ENCODE measurements around the gene POLR1G. TPM values are rescaled to one million over a fixed set of nuclear protein-coding genes. Genes with fewer than 3 reads are reported as not detected.
A peak's percentile ranks its signal among the peaks of the same experiment; 100 is the strongest.
"Not testable (repeated sequence)": the region's sequence is repeated elsewhere in the genome, so short reads cannot be mapped to it uniquely, and the experiment has no call there.

POLR1G gene
- total and polyA plus RNA-seq, 2 experiments from 2014 or later = 2.5 to 3.3 TPM

- Histone ChIP-seq H3K4me1 (ENCODE audit: insufficient read depth) (peaks cover 6% of the 10 kb centered on the region), H3K27ac (no peak overlapping the region), H3K9me2 (replicated peaks; ENCODE audit: insufficient read depth) (no peaks in the 10 kb centered on the region), H3K9me3 (ENCODE audit: low read depth) (no peaks in the 10 kb centered on the region), H2AFZ (no peak overlapping the region), H3K36me3 (replicated peaks; ENCODE audit: insufficient read depth, low read depth) (no peaks in the 10 kb centered on the region), H3K79me2 (peaks cover 23% of the 10 kb centered on the region), H3K4me2 (peak overlapping the region; percentile 95), H3K4me3 (peak overlapping the region; percentile 68), H4K20me1 (ENCODE audit: insufficient read depth, poor library complexity, severe bottlenecking) (no peaks in the 10 kb centered on the region), H3K27me3 (peaks cover 23% of the 10 kb centered on the region)
- WGBS (ENCODE audit: low lambda C conversion rate, missing lambda C conversion rate) = under 1% methylated on average over 10 of the region's 10 CpGs
- no peak for DNase-seq (ENCODE audit: low spot score)
- no peak for TF ChIP-seq EZH2phosphoT487 (IDR thresholded peaks at IDR 0.05; ENCODE audit: low read depth, severe bottlenecking, unreplicated experiment)
- no peak for TF ChIP-seq EZH2 (IDR thresholded peaks at IDR 0.05; ENCODE audit: borderline replicate concordance)
- no peak for TF ChIP-seq CTCF (IDR thresholded peaks at IDR 0.05; ENCODE audit: poor library complexity)
Measured at GRCh38 chr19:45407091-45407375, 589 bp downstream of the POLR1G start.

- H3K36me3 ChIP-seq (replicated peaks; ENCODE audit: insufficient read depth, low read depth); H2AFZ ChIP-seq; DNase-seq (ENCODE audit: low spot score); H3K9me3 ChIP-seq (ENCODE audit: low read depth); H3K9me2 ChIP-seq (replicated peaks; ENCODE audit: insufficient read depth); H3K27ac ChIP-seq; H4K20me1 ChIP-seq (ENCODE audit: insufficient read depth, poor library complexity, severe bottlenecking); H3K4me3 ChIP-seq; H3K4me1 ChIP-seq (ENCODE audit: insufficient read depth): not testable (repeated sequence)
- peak overlapping the region; percentile 95 for H3K4me2 ChIP-seq
- peaks cover 22% of the 10 kb centered on the region for H3K27me3 ChIP-seq
- 87% methylated on average over 5 of the region's 5 CpGs for WGBS (ENCODE audit: low lambda C conversion rate, missing lambda C conversion rate)
- H3K79me2 ChIP-seq = peaks cover 23% of the 10 kb centered on the region
Measured at GRCh38 chr19:45407585-45407984, 1.1 kb downstream of the POLR1G start.

DNA sequence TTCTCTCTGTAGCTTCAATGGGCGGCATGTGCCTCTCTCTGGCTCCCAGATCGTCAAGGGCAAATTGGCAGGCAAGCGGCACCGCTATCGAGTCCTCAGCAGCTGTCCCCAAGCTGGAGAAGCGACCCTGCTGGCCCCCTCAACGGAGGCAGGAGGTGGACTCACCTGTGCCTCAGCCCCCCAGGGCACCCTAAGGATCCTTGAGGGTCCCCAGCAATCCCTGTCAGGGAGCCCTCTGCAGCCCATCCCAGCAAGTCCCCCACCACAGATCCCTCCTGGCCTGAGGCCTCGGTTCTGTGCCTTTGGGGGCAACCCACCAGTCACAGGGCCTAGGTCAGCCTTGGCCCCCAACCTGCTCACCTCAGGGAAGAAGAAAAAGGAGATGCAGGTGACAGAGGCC lies 1.7 kb downstream of the POLR1G start:
- DNase-seq (ENCODE audit: low spot score) = peak; percentile 3
- Histone ChIP-seq H3K79me2 (peaks cover 17% of the 10 kb centered on the region), H3K4me2 (no peak overlapping the region), H3K4me1 (ENCODE audit: insufficient read depth) (no peaks in the 10 kb centered on the region), H2AFZ (no peak overlapping the region), H3K9me3 (ENCODE audit: low read depth) (no peaks in the 10 kb centered on the region), H3K27ac (no peak overlapping the region), H4K20me1 (ENCODE audit: insufficient read depth, poor library complexity, severe bottlenecking) (no peaks in the 10 kb centered on the region), H3K27me3 (peaks cover 17% of the 10 kb centered on the region), H3K9me2 (replicated peaks; ENCODE audit: insufficient read depth) (no peaks in the 10 kb centered on the region), H3K4me3 (no peak overlapping the region), H3K36me3 (replicated peaks; ENCODE audit: insufficient read depth, low read depth) (no peaks in the 10 kb centered on the region)
- 94% methylated on average over 8 of the region's 8 CpGs for whole genome bisulfite sequencing (ENCODE audit: low lambda C conversion rate, missing lambda C conversion rate)
- TF ChIP-seq CTCF (IDR thresholded peaks at IDR 0.05; ENCODE audit: poor library complexity) (no peak), EZH2 (IDR thresholded peaks at IDR 0.05; ENCODE audit: borderline replicate concordance) (no peak), EZH2phosphoT487 (IDR thresholded peaks at IDR 0.05; ENCODE audit: low read depth, severe bottlenecking, unreplicated experiment) (no peak)

DNA sequence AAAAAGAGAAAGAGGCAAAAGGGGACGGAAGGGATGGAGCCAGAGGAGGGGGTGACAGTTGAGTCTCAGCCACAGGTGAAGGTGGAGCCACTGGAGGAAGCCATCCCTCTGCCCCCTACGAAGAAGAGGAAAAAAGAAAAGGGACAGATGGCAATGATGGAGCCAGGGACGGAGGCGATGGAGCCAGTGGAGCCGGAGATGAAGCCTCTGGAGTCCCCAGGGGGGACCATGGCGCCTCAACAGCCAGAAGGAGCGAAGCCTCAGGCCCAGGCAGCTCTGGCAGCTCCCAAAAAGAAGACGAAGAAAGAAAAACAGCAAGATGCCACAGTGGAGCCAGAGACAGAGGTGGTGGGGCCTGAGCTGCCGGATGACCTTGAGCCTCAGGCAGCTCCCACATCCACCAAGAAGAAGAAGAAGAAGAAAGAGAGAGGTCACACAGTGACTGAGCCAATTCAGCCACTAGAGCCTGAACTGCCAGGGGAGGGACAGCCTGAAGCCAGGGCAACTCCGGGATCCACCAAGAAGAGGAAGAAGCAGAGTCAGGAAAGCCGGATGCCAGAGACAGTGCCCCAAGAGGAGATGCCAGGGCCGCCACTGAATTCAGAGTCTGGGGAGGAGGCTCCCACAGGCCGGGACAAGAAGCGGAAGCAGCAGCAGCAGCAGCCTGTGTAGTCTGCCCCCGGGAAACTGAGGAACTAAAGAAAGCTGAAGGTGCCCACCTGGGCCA lies 2.5 kb downstream of the POLR1G start:
- peaks cover 9% of the 10 kb centered on the region for H3K79me2 ChIP-seq
- H3K27me3 ChIP-seq = peaks cover 8% of the 10 kb centered on the region
- H3K4me2 ChIP-seq = no peak overlapping the region
- H3K9me2 ChIP-seq (replicated peaks; ENCODE audit: insufficient read depth) = no peaks in the 10 kb centered on the region
- H3K9me3 ChIP-seq (ENCODE audit: low read depth) = no peaks in the 10 kb centered on the region
- no peaks in the 10 kb centered on the region for H4K20me1 ChIP-seq (ENCODE audit: insufficient read depth, poor library complexity, severe bottlenecking)
- TF ChIP-seq CTCF (IDR thresholded peaks at IDR 0.05; ENCODE audit: poor library complexity) (no peak), EZH2phosphoT487 (IDR thresholded peaks at IDR 0.05; ENCODE audit: low read depth, severe bottlenecking, unreplicated experiment) (no peak), EZH2 (IDR thresholded peaks at IDR 0.05; ENCODE audit: borderline replicate concordance) (no peak)
- no peaks in the 10 kb centered on the region for H3K36me3 ChIP-seq (replicated peaks; ENCODE audit: insufficient read depth, low read depth)
- WGBS (ENCODE audit: low lambda C conversion rate, missing lambda C conversion rate) = 91% methylated on average over 15 of the region's 15 CpGs
- H3K4me3 ChIP-seq = no peak overlapping the region
- no peaks in the 10 kb centered on the region for H3K4me1 ChIP-seq (ENCODE audit: insufficient read depth)
- no peak overlapping the region for H3K27ac ChIP-seq
- DNase-seq (ENCODE audit: low spot score) = no peak
- H2AFZ ChIP-seq = no peak overlapping the region
